Stimulated activated CD8-positive, alpha-beta memory T cell treated with anti-CD3 and anti-CD28 coated beads, Interleukin-2, amount 100 ng/mL, for 48 hours (primary cell): ENCODE measurements around the gene ITIH5.

ENCODE experiments used
- DNase-seq, 2 donors: peaks; one replicate each; pipeline ENCODE4 v3.0.0-alpha.2; 2020; ENCODE audit warnings: low read depth in 2 of 2

The ITIH5 gene

GRCh38 chr10:7550013-7550412 lies 116.8 kb downstream of the ITIH5 start:
- DNase-seq = no peak

- no peak for DNase-seq
Observed at GRCh38 chr10:7547829-7548228, 118.9 kb downstream of the ITIH5 start.

- DNase-seq = no peak
Observed at GRCh38 chr10:7547206-7547605, 119.6 kb downstream of the ITIH5 start.

- no peak for DNase-seq
Observed at GRCh38 chr10:7546385-7546967, 120.3 kb downstream of the ITIH5 start.

- no peak for DNase-seq
Observed at GRCh38 chr10:7545792-7546191, 121.0 kb downstream of the ITIH5 start.

- DNase-seq = no peak
Observed at GRCh38 chr10:7545261-7545660, 121.5 kb downstream of the ITIH5 start.

GRCh38 chr10:7544203-7544602 lies 122.6 kb downstream of the ITIH5 start:
- no peak for DNase-seq

- DNase-seq = no peak
Observed at GRCh38 chr10:7542189-7542914, 124.4 kb downstream of the ITIH5 start.

- DNase-seq = no peak
Observed at GRCh38 chr10:7541137-7542087, 125.4 kb downstream of the ITIH5 start.

GRCh38 chr10:7538970-7539654 lies 127.7 kb downstream of the ITIH5 start:
- no peak for DNase-seq

GRCh38 chr10:7537126-7537525 lies 129.6 kb downstream of the ITIH5 start:
- no peak for DNase-seq

GRCh38 chr10:7534480-7534852 lies 132.3 kb downstream of the ITIH5 start:
- no peak for DNase-seq

- DNase-seq = no peak
Observed at GRCh38 chr10:7533657-7534479, 132.9 kb downstream of the ITIH5 start.

GRCh38 chr10:7532723-7533498 lies 133.9 kb downstream of the ITIH5 start:
- no peak for DNase-seq

- DNase-seq = no peak
Observed at GRCh38 chr10:7529638-7530037, 137.1 kb downstream of the ITIH5 start.

- no peak for DNase-seq
Observed at GRCh38 chr10:7527468-7527867, 139.3 kb downstream of the ITIH5 start.

- DNase-seq = no peak
Observed at GRCh38 chr10:7526017-7526400, 140.8 kb downstream of the ITIH5 start.

GRCh38 chr10:7525314-7526016 lies 141.3 kb downstream of the ITIH5 start:
- peak in 1 of 2 donors; percentile 39 for DNase-seq

GRCh38 chr10:7523656-7524055 lies 143.1 kb downstream of the ITIH5 start:
- no peak for DNase-seq
